Activated CD4-positive, alpha-beta memory T cell treated with anti-CD3 and anti-CD28 coated beads, Interleukin-2, amount 10 ng/mL, durations not matched to agents 7 days and 5 days (primary cell): ENCODE measurements around the gene SERPINB10. TPM values are rescaled to one million over a fixed set of nuclear protein-coding genes. Genes with fewer than 3 reads are reported as not detected.

ENCODE experiments used
- CTCF ChIA-PET: fragments of 350-600 bp; sonication (Branson Sonifier 250); formaldehyde crosslinking; loops from one replicate; lab custom pipeline; 2021; ENCODE audit warnings: antibody characterized with exemption, inconsistent platforms; lab: Charles Lee
- POLR2A ChIA-PET: fragments of 350-600 bp; sonication (Branson Sonifier 250); formaldehyde crosslinking; loops from one replicate; lab custom pipeline; 2021; ENCODE audit warnings: antibody characterized with exemption; lab: Charles Lee
- DNase-seq: peaks from one replicate; pipeline ENCODE4 v3.0.0-alpha.2; 2020
- H3K27ac Mint-ChIP-seq: one replicate; pipeline ENCODE4 v1.8.0; 2021; ENCODE audit warnings: mild to moderate bottlenecking, mixed read lengths
- H3K27me3 Mint-ChIP-seq: one replicate; pipeline ENCODE4 v1.8.0; 2021; ENCODE audit warnings: mixed read lengths
- H3K36me3 Mint-ChIP-seq: one replicate; pipeline ENCODE4 v1.8.0; 2021; ENCODE audit warnings: low read depth, mixed read lengths
- H3K4me1 Mint-ChIP-seq: one replicate; pipeline ENCODE4 v1.8.0; 2021; ENCODE audit warnings: mixed read lengths
- H3K4me3 Mint-ChIP-seq: one replicate; pipeline ENCODE4 v1.8.0; 2021; ENCODE audit warnings: mild to moderate bottlenecking, mixed read lengths
- H3K9me3 Mint-ChIP-seq: one replicate; pipeline ENCODE4 v1.8.0; 2021; ENCODE audit warnings: mixed read lengths
- total RNA-seq, 2 experiments: library from RNA; stranded (reverse); gene quantifications; one replicate each; pipeline ENCODE4 v1.2.3, GENCODE V29; 2021

SERPINB10 gene
- total RNA-seq, 2 experiments from 2014 or later, result not detected

DNA sequence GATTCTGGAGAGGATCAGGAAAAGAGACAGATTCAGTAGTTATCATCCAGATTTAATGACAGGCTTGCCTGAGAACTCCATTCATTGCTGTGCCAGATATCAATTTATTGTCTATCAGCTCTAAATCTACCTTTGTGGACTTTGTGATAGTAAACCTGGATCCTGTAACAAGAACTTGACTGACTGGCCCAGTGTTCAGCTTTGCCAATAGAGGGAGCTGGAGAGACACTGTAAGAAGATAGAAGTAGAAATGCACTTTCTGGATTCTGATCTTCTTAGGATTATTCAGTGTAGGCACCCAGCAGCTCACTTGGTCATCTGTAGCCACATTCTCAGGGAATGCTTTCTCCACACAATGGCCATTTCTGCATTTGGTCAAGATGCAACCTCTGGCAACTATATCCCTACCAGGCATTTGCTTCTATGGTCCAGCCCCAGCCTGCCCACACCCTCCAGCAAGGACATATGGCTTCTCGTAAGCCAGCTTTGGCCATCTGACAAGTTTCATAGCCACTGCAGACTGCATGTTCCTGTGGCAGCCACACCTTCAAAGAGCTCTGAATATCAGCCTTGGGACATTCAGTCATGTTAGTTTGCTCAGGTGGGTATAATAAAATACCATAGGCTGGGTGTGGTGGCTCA, 56.0 kb downstream of the SERPINB10 start:
- Mint-ChIP-seq H3K4me1 (no peaks in the 10 kb centered on the region), H3K27me3 (no peaks in the 10 kb centered on the region), H3K27ac (no peak overlapping the region), H3K9me3 (no peaks in the 10 kb centered on the region), H3K36me3 (no peaks in the 10 kb centered on the region), H3K4me3 (no peak overlapping the region)
- ChIA-PET CTCF (interaction anchor here (0.9 to 2.8 kb wide), 11 partner anchors 9 to 38 kb away, joined by 3 to 30 read pairs (median 6); no protein-coding TSS in a partner anchor), POLR2A (interaction anchor here (1.4 kb wide), 1 partner anchor 12 kb away, joined by 3 read pairs; no protein-coding TSS in a partner anchor)
- DNase-seq, result peak; percentile 52

DNA sequence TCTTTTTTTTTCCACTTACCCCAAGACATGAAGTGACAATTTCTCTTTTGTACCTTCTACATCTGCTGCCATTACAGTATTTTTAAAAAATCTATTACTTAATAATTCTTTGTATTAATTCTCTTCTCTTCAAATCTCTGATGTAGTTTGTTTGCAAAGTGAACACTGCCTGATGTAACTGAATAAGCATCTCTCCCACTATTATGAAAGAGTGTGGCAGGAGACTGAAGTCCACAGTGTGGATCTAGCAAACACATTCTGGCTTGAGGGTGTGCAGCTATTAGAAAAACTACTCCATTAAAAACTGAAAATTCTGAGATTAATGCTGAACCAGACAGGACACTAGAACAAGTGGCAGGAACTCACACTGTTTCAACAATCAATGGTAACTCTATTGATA, 57.1 kb downstream of the SERPINB10 start:
- H3K4me3 Mint-ChIP-seq, result no peak overlapping the region
- no peak for DNase-seq
- no peaks in the 10 kb centered on the region for H3K27me3 Mint-ChIP-seq
- H3K4me1 Mint-ChIP-seq, result peaks cover 11% of the 10 kb centered on the region
- H3K9me3 Mint-ChIP-seq, result no peaks in the 10 kb centered on the region
- H3K27ac Mint-ChIP-seq, result no peak overlapping the region
- CTCF ChIA-PET, result interaction anchor here (0.5 to 2.8 kb wide), 5 partner anchors 11 to 29 kb away, joined by 3 to 30 read pairs (median 13); no protein-coding TSS in a partner anchor
- H3K36me3 Mint-ChIP-seq, result no peaks in the 10 kb centered on the region
- POLR2A ChIA-PET, result no interaction called here

DNA sequence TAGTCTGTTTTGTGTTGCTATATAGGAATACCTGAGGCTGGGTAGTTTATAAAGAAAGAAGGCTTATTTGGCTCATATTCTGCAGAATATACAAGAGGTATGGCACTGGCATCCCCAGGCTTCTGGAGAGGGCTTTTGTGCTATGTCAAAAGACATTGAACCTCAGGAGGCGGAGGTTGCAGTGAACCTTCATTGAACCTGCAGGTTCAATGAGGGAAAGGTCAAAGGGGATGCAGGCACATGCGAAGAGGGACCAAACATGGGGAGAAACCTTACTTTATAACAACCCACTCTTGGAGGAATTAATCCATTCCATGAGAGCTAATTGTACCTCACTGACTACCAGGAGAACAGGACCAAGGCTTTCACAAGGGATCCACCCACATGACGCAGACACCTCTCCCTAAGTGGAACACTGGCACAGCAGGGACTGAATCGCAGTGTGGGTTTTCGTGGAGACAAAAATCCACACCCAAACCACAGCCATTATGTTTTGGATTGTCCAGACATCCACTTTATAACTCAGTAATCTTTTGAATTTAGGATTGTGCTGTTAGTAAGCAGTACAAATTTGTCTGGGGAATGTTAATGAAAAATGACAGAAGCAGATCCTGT, 58.1 kb downstream of the SERPINB10 start:
- Mint-ChIP-seq H3K4me1 (peaks cover 14% of the 10 kb centered on the region), H3K36me3 (no peaks in the 10 kb centered on the region), H3K27ac (no peak overlapping the region), H3K4me3 (no peak overlapping the region), H3K27me3 (no peaks in the 10 kb centered on the region), H3K9me3 (no peaks in the 10 kb centered on the region)
- CTCF ChIA-PET, result interaction anchor here (2.8 kb wide), 2 partner anchors 10 to 30 kb away, joined by 17 to 30 read pairs; no protein-coding TSS in a partner anchor
- POLR2A ChIA-PET, result no interaction called here
- no peak for DNase-seq

DNA sequence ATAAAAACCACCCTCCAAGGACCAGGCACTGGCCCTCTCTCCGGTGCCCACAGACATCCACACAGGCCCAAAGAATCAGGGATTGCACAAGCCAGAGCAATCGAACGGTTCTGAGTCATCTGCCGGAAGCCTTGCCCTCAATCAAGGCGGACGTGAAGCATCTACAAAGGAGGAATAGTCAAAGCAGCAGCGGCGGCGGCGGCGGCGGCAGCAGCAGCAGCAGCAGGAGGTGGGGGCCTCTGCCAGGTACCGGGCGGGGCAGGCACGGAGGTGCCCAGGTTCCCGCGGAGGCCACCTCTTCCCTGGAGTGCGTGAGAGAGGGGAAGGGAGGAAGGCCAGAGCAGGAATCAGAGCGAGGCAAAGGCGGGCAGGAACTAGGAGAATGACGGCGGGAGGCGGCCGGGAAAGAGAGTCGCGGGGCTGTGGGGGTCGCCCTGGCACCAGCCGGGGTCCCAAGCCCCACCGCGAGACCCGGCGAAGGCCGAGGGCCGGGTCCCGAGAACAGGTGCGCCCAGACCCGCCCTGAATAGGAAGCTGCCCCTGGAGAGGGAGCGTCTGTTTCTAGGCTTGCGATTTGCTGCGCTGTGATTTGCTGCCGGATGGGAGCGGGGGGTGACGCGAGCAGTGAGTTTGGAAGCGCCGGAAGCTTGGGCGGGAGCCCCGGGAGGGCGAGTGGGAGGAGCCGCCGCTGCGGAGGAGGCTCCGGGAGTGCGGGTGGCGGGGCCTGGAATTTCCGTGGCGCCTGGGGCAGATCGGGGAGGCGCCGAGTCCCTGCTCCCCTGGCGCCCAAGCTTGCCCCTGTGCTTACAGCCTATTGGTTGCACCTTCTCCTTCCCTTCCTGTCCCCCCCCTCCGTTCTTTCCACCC, 62.4 kb downstream of the SERPINB10 start, which contains the start of gene SERPINB8:
Gene SERPINB8 (plus strand): TSS at position 140 of the 867 bp plus-strand sequence. CDS start 8,228 bp downstream, outside the sequence.
- Mint-ChIP-seq H3K4me3 (peak within 1 kb of the TSS; percentile 96), H3K4me1 (peaks cover 32% of the 10 kb centered on the region), H3K27me3 (no peaks in the 10 kb centered on the region), H3K9me3 (no peaks in the 10 kb centered on the region), H3K36me3 (no peaks in the 10 kb centered on the region), H3K27ac (peak within 1 kb of the TSS; percentile 92)
- CTCF ChIA-PET, result interaction anchor here (0.7 to 0.9 kb wide), 2 partner anchors 19 to 34 kb away, joined by 3 read pairs; no protein-coding TSS in a partner anchor
- POLR2A ChIA-PET, result interaction anchor here (0.8 kb wide), 1 partner anchor 20 kb away, joined by 4 read pairs; no protein-coding TSS in a partner anchor
- DNase-seq, result peak; percentile 85

DNA sequence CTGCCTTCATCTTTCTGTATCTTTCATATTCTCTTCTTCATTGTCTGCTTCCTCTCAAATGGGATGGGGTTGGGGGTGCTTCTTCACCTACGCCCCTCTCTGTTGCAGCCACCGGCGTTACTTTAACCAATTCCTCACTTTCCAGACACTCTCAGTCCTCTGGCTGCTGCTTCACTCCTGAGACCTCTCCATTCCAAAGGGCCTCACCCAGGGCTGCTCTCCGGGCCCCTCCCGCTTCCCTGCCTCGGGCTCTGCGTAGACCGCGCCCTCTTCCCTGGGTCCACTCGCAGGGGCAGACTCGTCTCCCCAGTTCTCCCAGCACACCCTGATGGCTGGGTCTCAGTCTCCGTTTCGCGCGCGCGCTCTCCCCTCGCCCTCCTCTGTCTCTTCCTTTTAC, 63.0 kb downstream of the SERPINB10 start:
- H3K4me3 Mint-ChIP-seq, result peak overlapping the region; percentile 96
- DNase-seq, result no peak
- ChIA-PET CTCF (interaction anchor here (0.7 to 0.9 kb wide), 2 partner anchors 20 to 35 kb away, joined by 3 read pairs; no protein-coding TSS in a partner anchor), POLR2A (interaction anchor here (0.8 kb wide), 1 partner anchor 21 kb away, joined by 4 read pairs; no protein-coding TSS in a partner anchor)
- H3K9me3 Mint-ChIP-seq, result no peaks in the 10 kb centered on the region
- peaks cover 34% of the 10 kb centered on the region for H3K4me1 Mint-ChIP-seq
- peak overlapping the region; percentile 92 for H3K27ac Mint-ChIP-seq
- no peaks in the 10 kb centered on the region for H3K36me3 Mint-ChIP-seq
- no peaks in the 10 kb centered on the region for H3K27me3 Mint-ChIP-seq

DNA sequence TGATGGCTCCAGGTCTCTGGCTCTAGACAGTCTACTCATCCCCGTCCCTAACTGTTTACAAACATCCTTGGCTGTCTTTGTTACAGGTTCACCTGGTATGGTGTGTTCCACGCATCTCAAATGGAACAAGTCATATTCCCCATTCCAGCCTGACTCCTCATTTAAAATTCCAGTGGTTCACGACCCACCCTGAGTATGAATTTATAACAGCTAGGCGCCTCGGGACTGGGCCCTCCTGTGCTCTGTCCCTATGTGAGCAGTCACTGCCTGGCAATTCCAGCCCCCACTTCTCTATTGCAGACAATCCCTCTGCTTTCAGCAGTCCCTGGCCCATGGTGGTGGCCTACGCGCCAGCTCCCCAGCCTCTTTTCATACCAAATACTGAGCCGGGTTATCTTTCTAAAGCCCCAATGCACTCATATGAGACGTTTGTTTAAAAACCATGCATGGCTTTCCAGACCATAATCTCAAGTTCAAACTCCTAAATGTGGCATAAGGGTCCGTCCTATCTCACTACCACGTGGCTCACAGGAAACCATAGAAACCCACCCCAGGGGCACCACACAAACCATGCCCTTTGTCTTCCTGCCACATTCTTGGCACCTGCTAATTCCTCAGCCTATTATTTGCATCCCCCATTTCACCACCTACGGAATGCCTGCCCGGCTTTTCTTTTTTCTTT, 63.7 kb downstream of the SERPINB10 start:
- peak overlapping the region; percentile 96 for H3K4me3 Mint-ChIP-seq
- ChIA-PET POLR2A (no interaction called here), CTCF (no interaction called here)
- peaks cover 34% of the 10 kb centered on the region for H3K4me1 Mint-ChIP-seq
- no peaks in the 10 kb centered on the region for H3K27me3 Mint-ChIP-seq
- H3K27ac Mint-ChIP-seq, result peak overlapping the region; percentile 92
- no peaks in the 10 kb centered on the region for H3K36me3 Mint-ChIP-seq
- DNase-seq, result no peak
- no peaks in the 10 kb centered on the region for H3K9me3 Mint-ChIP-seq

DNA sequence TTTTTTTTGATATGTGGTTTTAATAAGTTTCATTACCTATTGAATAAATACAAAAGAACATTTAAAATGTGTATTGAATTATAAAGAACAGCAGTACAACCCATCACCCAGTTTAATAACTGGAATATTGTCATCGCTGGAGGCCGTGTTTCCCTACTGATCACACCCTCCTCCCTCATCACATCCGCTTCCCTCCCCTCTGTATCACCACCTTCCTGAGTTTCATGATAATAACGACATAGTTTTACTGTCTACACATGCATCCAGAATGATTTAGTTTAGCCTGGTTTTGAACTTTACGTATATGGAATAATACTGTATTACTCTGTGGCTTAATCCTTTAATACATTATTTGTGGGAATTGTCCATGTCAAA, 64.2 kb downstream of the SERPINB10 start:
- no peaks in the 10 kb centered on the region for H3K9me3 Mint-ChIP-seq
- no peaks in the 10 kb centered on the region for H3K36me3 Mint-ChIP-seq
- DNase-seq, result no peak
- no peak overlapping the region for H3K27ac Mint-ChIP-seq
- CTCF ChIA-PET, result no interaction called here
- peaks cover 34% of the 10 kb centered on the region for H3K4me1 Mint-ChIP-seq
- no peaks in the 10 kb centered on the region for H3K27me3 Mint-ChIP-seq
- H3K4me3 Mint-ChIP-seq, result peak overlapping the region; percentile 96
- POLR2A ChIA-PET, result no interaction called here

DNA sequence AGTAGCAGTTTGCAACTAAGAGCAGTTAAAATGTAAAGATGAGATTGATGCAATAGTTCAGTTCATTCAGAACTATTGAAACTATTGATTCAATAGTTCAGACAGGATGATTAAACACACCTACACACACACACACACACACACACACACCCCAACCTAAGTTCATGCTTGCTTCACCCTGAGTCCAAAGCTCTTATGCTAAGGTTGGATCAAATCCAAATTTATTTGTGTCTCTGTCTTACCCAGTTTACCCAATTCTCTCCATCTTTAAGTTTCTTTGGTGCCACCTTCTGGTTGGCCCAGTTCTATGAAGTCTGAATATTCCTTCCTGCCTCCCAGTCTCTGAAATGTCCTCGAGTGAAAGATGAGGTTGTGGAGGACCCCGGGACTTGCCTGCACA, 67.2 kb downstream of the SERPINB10 start:
- Mint-ChIP-seq H3K9me3 (no peaks in the 10 kb centered on the region), H3K36me3 (peaks cover 2% of the 10 kb centered on the region), H3K27me3 (no peaks in the 10 kb centered on the region), H3K4me1 (peaks cover 30% of the 10 kb centered on the region), H3K4me3 (no peak overlapping the region), H3K27ac (no peak overlapping the region)
- ChIA-PET CTCF (interaction anchor here (0.7 to 3.1 kb wide), 5 partner anchors 9 to 39 kb away, joined by 4 to 30 read pairs (median 6); no protein-coding TSS in a partner anchor), POLR2A (interaction anchor here (1.3 kb wide), 1 partner anchor 11 kb away, joined by 3 read pairs; no protein-coding TSS in a partner anchor)
- no peak for DNase-seq

DNA sequence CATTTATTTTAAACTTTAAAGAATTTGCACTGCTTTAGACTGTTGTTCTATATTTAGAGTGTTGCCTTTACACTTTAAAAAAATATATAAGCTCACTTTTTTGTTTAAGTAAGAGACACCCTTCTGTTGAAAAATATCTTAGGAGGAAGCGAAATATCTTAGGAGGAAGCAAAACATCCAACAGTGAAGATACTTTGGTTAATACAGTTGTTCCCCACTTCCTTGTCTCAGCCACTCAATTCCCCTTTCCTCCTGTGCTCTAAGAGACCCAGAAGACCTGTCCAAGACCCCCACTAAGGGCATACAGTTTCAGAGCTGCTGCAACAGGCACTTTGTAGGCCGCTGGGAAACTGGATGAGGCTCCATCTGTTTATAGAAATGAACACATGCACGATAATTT, 67.9 kb downstream of the SERPINB10 start:
- no peaks in the 10 kb centered on the region for H3K27me3 Mint-ChIP-seq
- ChIA-PET POLR2A (interaction anchor here (1.3 kb wide), 1 partner anchor 12 kb away, joined by 3 read pairs; no protein-coding TSS in a partner anchor), CTCF (interaction anchor here (0.7 to 3.1 kb wide), 5 partner anchors 8 to 39 kb away, joined by 4 to 30 read pairs (median 6); no protein-coding TSS in a partner anchor)
- H3K4me3 Mint-ChIP-seq, result no peak overlapping the region
- H3K9me3 Mint-ChIP-seq, result no peaks in the 10 kb centered on the region
- H3K36me3 Mint-ChIP-seq, result peaks cover 5% of the 10 kb centered on the region
- DNase-seq, result no peak
- peaks cover 36% of the 10 kb centered on the region for H3K4me1 Mint-ChIP-seq
- no peak overlapping the region for H3K27ac Mint-ChIP-seq

DNA sequence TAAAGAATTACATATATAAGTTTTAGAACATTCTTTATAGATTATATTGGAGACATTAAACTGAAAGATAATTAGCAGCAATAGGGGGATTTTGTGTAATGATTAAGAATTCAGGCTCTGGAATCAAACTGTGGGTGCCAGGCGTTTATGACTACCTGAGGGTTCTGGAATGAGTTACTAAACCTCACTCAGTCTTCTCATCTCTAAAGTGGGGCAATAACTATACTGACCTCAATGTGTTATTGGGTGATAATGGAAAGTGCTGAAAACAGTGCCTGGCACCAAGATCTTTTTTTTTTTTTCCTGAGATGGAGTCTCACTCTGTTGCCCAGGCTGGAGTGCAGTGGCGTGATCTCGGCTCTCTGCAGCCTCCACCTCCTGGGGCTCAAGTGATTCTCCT, 69.3 kb downstream of the SERPINB10 start:
- Mint-ChIP-seq H3K27me3 (no peaks in the 10 kb centered on the region), H3K36me3 (peaks cover 15% of the 10 kb centered on the region), H3K4me3 (no peak overlapping the region), H3K4me1 (peaks cover 37% of the 10 kb centered on the region), H3K9me3 (no peaks in the 10 kb centered on the region), H3K27ac (no peak overlapping the region)
- POLR2A ChIA-PET, result no interaction called here
- CTCF ChIA-PET, result interaction anchor here (1.8 to 3.1 kb wide), 2 partner anchors 13 to 17 kb away, joined by 4 to 30 read pairs; no protein-coding TSS in a partner anchor
- no peak for DNase-seq

DNA sequence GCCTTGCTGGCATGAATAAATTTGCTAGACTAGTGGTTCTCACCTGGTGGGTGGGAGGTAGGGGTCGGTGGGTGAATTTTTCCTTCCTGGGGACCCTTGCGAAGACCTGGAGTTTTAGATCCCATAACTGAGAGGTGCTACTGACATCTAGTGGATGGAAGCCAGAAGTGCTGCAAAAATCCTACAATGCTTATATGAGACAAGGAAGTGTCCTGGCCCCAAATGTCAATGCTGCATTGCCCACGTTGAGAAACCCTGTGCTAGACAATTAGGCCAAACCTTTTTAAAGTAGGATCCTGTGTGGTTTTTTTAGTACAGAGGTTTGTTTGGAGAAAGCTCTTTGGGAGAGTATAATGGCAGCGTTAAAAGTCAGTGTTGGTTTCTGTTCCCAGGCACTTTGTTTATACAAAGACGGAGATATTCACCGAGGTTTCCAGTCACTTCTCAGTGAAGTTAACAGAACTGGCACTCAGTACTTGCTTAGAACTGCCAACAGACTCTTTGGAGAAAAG, 71.7 kb downstream of the SERPINB10 start:
- peaks cover 21% of the 10 kb centered on the region for H3K36me3 Mint-ChIP-seq
- ChIA-PET POLR2A (no interaction called here), CTCF (interaction anchor here (0.7 to 1.5 kb wide), 6 partner anchors 12 to 461 kb away, joined by 3 to 10 read pairs (median 4); no protein-coding TSS in a partner anchor)
- H3K4me3 Mint-ChIP-seq, result peak overlapping the region; percentile 54
- H3K9me3 Mint-ChIP-seq, result no peaks in the 10 kb centered on the region
- H3K27ac Mint-ChIP-seq, result no peak overlapping the region
- H3K4me1 Mint-ChIP-seq, result peaks cover 32% of the 10 kb centered on the region
- DNase-seq, result peak; percentile 42
- no peaks in the 10 kb centered on the region for H3K27me3 Mint-ChIP-seq
